NOMO-1 treated with dmso at 0.1 percent for 144 hours (cell line): Measurements from ENCODE around the gene C4BPA.

Experiments used
- DNase-seq: peaks from one replicate; lab custom pipeline; 2025; ENCODE audit not compliant: unreplicated experiment; lab: John Stamatoyannopoulos, UW

C4BPA gene

GRCh38 chr1:207179036-207179435 lies 75.0 kb downstream of the C4BPA start:
- DNase-seq = no peak

GRCh38 chr1:207181847-207182246 lies 77.8 kb downstream of the C4BPA start:
- DNase-seq = no peak

GRCh38 chr1:207186503-207186902 lies 82.5 kb downstream of the C4BPA start:
- no peak for DNase-seq

GRCh38 chr1:207188901-207189300 lies 84.9 kb downstream of the C4BPA start:
- DNase-seq = no peak

- no peak for DNase-seq
These were observed 87.0 kb downstream of the C4BPA start for GRCh38 chr1:207191061-207191460.

GRCh38 chr1:207191776-207192175 lies 87.7 kb downstream of the C4BPA start:
- DNase-seq = no peak

GRCh38 chr1:207194197-207194596 lies 90.2 kb downstream of the C4BPA start:
- DNase-seq = no peak
